ENCODE measurements around the gene DLG2.
A peak's percentile ranks its signal among the peaks of the same experiment; 100 is the strongest.

The DLG2 gene

GRCh38 chr11:83674102-83674896 lies 1952.8 kb downstream of the DLG2 start:
- TF ChIP-seq CTCF (IDR thresholded peaks at IDR 0.05; ENCODE audit: low read depth, low read length, missing control alignments): no peak
- no peak for DNase-seq (ENCODE audit: low read depth)
- H3K4me3 ChIP-seq (ENCODE audit: low read depth, low read length): no peak overlapping the region

DNA sequence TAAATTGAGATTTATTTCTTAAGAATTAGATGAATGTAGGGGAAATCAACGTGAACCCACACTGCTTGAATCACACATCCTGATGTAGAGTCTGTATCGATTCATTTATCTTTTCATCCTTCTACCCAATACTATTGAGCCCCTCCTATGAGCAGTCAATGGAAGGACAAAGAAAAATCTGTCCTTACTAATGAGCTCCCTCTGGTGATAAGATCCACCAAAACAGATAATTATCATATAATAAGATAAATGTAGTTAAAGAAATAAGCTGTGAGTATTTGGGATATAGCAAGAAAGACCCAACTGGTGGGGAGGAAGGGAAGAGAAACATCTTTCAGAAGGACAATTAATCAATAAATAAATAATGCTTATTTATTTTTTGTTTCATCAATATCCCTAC lies 1955.9 kb downstream of the DLG2 start:
- no peak overlapping the region for H3K4me3 ChIP-seq (ENCODE audit: low read depth, low read length)
- no peak for DNase-seq (ENCODE audit: low read depth)
- TF ChIP-seq CTCF (IDR thresholded peaks at IDR 0.05; ENCODE audit: low read depth, low read length, missing control alignments): peak; percentile 1

DNA sequence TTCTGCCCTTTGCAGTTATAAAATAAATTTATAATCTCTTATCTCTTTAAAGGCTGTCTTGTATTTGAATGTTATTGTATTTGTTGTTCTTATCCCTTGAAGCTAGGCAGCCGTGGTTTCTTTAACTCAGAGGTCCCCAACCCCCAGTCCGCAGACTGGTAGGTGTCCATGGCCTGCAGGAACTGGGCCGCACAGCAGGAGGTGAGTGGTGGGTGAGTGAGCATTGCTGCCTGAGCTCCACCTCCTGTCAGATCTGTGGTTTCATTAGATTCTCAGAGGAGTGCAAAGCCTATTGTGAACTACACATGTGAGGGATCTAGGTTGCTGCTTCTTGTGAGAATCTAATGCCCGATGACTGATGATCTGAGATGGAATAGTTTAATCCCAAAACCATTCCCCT lies 1961.0 kb downstream of the DLG2 start:
- TF ChIP-seq CTCF (IDR thresholded peaks at IDR 0.05; ENCODE audit: low read depth, low read length, missing control alignments): no peak
- no peak overlapping the region for H3K4me3 ChIP-seq (ENCODE audit: low read depth, low read length)
- no peak for DNase-seq (ENCODE audit: low read depth)

- no peak overlapping the region for H3K4me3 ChIP-seq (ENCODE audit: low read depth, low read length)
- no peak for TF ChIP-seq CTCF (IDR thresholded peaks at IDR 0.05; ENCODE audit: low read depth, low read length, missing control alignments)
- DNase-seq (ENCODE audit: low read depth): no peak
Measured at GRCh38 chr11:83663988-83664387, 1963.2 kb downstream of the DLG2 start.

GRCh38 chr11:83663446-83663845 lies 1963.7 kb downstream of the DLG2 start:
- no peak overlapping the region for H3K4me3 ChIP-seq (ENCODE audit: low read depth, low read length)
- TF ChIP-seq CTCF (IDR thresholded peaks at IDR 0.05; ENCODE audit: low read depth, low read length, missing control alignments): no peak
- no peak for DNase-seq (ENCODE audit: low read depth)

GRCh38 chr11:83662494-83662893 lies 1964.7 kb downstream of the DLG2 start:
- TF ChIP-seq CTCF (IDR thresholded peaks at IDR 0.05; ENCODE audit: low read depth, low read length, missing control alignments): no peak
- DNase-seq (ENCODE audit: low read depth): no peak
- no peak overlapping the region for H3K4me3 ChIP-seq (ENCODE audit: low read depth, low read length)

All from GM12864 (cell line).